HG03095 (cell line): ENCODE results near the gene DPM3.

Experiments used
- ATAC-seq: cut with Tn5 transposase; IDR thresholded peaks from one replicate; pipeline ENCODE4 v1.9.1; 2021; ENCODE audit warnings: moderate library complexity; ENCODE audit not compliant: unreplicated experiment

Gene DPM3

DNA sequence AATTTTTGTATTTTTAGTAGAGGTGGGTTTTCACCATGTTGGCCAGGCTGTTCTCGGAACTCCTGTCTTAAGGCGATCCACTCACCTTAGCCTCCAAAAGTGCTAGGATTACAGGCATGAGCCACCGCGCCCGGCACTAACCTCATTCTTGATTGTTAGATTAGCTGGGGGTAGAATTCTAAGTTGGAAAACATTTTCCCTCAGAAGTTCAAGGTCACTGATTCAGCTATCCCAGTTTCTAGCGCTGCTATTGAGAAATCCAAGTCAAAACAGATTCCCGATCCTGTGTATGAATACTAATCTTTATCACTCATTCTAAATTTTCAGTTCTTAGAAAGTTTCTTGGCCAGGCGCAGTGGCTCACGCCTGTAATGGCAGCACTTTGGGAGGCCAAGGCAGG, 37.0 kb downstream of the DPM3 start:
- ATAC-seq = no peak

DNA sequence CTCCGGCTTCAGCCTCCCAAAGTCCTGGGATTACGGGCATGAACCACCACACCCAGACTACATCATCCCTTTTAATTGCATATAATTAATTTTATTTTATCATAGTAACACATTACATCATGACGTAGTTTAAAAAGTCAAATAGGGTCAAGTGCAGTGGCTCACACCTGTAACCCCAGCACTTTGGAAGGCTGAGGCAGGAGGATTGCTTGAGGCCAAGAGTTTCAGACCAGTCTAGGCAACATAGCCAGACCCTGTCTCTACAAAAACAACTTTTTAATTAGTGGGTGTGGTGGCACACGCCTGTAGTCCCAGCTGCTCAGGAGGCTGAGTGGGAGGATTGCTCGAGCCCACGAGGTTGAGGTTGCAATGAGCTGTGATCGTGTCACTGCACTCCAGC, 41.0 kb downstream of the DPM3 start:
- ATAC-seq = no peak

DNA sequence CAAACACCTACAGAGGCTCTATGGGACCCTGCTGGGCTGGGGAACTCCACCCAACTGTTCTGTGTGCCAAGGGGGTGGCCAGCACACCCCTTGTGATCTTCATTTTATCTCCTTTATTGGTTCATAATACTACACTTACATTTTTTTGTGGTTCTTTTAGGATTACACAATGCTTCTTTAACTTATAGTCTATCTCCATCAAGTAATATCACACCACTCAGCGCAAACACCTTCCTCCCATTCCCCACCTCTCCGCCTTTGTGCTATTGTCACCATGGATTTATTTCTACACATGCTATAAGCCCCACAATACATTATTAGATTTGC, 45.7 kb downstream of the DPM3 start:
- no peak for ATAC-seq

- no peak for ATAC-seq
These were observed 46.3 kb downstream of the DPM3 start for GRCh38 chr1:155093911-155094621.

- ATAC-seq = no peak
These were observed 47.7 kb downstream of the DPM3 start for GRCh38 chr1:155092641-155093040.

- no peak for ATAC-seq
These were observed 48.2 kb downstream of the DPM3 start for GRCh38 chr1:155092131-155092530.

- ATAC-seq = no peak
These were observed 49.0 kb downstream of the DPM3 start for GRCh38 chr1:155091071-155092051.
